ENCODE measurements around the gene NDUFC2.
"Not testable (repeated sequence)": the region's sequence is repeated elsewhere in the genome, so short reads cannot be mapped to it uniquely, and the experiment has no call there.

Gene NDUFC2

GRCh38 chr11:78054971-78055370 lies 24.7 kb downstream of the NDUFC2 start:
- no peak for DNase-seq (ENCODE audit: low read depth)

- DNase-seq (ENCODE audit: low read depth), result peak; percentile 67
These were observed 28.5 kb downstream of the NDUFC2 start for GRCh38 chr11:78050964-78051831.

- no peak for DNase-seq (ENCODE audit: low read depth)
These were observed 30.3 kb downstream of the NDUFC2 start for GRCh38 chr11:78049348-78049747.

GRCh38 chr11:78048561-78048960 lies 31.1 kb downstream of the NDUFC2 start:
- no peak for DNase-seq (ENCODE audit: low read depth)

DNA sequence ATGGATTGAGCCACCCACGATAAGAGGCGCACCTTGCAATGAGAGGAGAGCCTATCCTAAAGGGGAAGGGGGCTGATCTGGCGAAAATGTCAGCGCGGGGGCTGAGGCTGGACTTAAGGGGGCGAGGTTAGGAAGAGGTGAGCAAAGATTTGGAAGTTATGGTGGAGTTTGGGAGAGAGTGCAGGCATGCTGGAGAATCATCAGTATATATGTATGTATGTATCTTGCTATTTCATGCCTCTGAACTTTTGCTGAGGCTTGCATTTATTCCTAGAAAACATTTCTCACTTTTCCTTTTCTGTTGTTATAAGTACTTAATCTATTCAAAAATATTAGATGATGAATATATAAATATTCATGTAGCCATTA lies 33.2 kb downstream of the NDUFC2 start:
- no peak for DNase-seq (ENCODE audit: low read depth)

GRCh38 chr11:78045851-78046485 lies 33.7 kb downstream of the NDUFC2 start:
- peak; percentile 23 for DNase-seq (ENCODE audit: low read depth)

DNA sequence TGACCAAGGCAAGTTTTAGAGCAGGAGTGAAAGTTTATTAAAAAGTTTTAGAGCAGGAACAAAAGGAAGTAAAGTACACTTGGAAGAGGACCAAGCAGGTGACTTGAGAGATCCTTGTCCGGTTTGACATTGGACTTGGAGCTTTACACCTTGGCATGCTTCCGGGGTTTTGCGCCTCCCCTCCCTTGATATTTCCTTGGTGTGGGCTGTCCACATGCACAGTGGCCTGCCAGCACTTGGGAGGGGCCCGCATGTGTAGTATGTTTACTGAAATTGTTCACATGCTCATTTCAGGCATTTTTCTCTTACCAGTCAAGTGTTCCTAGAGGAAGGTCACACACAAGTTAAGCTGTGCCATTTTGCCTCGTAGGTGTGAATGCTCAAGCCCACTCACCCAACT lies 35.0 kb downstream of the NDUFC2 start:
- DNase-seq (ENCODE audit: low read depth), result no peak

- DNase-seq (ENCODE audit: low read depth), result no peak
These were observed 37.7 kb downstream of the NDUFC2 start for GRCh38 chr11:78041843-78042440.

- not testable (repeated sequence) for DNase-seq (ENCODE audit: low read depth)
These were observed 38.3 kb downstream of the NDUFC2 start for GRCh38 chr11:78041380-78041719.

DNA sequence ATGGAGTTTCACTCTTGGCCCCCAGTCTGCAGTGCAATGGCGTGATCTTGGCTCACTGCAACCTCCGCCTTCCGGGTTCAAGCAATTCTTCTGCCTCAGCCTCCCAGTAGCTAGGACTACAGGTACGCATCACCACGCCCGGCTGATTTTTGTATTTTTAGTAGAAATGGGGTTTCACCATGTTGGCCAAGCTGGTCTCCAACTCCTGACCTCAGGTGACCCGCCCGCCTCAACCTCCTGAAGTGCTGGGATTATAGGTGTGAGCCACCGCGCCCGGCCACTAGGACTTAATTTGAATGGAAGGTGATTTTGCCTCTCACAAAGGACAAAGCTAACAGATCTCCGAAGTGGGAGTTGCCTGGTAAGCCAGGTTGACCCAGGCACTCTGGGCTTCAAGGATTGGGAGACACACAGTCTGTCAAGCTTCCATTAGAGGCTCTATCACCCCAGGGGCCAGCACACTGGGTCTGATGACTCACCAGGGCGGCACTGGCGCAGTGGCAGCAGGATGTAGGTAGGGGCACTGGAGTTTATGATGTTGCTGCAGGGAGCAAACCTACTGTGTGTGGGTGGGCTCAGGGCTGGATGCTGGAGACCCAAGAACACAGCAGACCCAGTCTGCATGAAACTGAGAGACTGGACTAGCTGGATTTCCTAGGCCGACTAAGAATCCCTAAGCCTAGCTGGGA lies 38.8 kb downstream of the NDUFC2 start:
- DNase-seq (ENCODE audit: low read depth), result no peak

- DNase-seq (ENCODE audit: low read depth), result peak; percentile 83
These were observed 39.6 kb downstream of the NDUFC2 start for GRCh38 chr11:78039919-78040671.

DNA sequence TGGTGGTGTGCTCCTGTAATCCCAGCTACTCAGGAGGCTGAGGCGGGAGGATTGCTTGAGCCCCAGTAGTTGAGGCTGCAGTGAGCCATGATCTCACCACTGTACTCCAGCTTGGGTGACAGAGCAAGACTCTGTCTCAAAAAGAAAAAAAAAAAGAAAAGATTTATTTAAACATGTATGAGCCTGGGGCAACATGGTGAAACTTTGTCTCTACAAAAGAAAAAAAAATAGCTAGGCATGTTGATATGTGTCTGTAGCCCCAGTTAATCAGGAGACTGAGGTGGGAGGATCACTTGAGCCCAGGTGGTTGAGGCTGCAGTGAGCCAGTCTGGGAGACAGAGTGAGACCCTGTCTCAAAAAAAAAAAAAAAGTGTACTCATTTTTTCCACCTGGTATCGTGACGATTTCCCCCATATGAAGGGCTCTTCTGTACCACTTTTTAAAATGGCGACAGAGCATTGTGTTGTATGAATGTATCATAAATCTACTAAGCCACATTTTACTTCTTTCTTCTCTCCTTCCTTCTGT lies 40.2 kb downstream of the NDUFC2 start:
- DNase-seq (ENCODE audit: low read depth), result no peak

DNA sequence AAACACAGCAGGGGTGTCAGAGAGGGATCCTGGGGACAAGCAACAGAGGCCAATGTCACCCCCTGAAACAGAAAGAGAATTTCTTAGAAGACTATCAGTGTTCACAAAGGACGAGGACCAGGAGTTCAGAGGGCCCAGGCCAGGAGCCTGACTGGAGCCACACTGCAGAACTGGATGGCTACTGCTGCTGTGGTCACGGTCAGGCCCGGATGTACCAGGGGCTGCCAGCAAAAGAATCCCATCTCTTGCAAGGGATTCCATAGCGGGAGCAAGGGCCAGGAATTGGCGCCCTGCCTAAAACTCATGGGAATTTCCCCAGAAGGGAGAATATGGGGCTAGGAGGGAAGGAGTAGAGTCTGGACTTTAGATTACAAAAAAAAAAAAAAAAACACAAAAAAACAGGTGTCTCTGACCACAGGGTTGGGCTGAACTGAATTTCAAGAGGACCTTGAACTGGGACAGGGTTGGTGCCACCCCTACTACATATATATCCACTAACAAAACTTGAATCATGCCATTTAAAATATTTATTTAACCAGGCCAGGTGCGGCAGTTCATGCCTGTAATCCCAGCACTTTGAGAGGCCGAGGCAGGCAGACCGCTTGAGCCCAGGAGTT lies 40.9 kb downstream of the NDUFC2 start:
- no peak for DNase-seq (ENCODE audit: low read depth)

GRCh38 chr11:78037825-78038620 lies 41.6 kb downstream of the NDUFC2 start:
- DNase-seq (ENCODE audit: low read depth), result no peak

DNA sequence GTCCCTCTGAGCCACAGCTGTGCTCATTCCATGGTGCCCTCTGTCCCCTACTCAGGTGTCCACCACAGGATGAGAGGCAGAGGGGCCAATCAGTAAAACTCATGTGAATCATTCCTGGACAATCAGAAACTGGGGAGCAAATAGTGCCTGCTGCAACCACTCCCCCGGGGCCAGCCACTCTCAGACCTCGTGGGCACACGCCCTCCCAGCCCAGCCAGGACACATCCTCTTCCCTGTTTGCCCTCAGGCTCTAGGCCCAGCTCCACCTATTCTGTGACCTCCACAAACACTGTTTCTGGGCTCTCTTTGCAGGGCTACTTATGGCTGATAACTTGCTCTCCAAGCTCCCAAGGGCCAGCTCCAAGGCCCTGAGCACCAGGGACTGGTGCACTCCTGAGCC lies 42.6 kb downstream of the NDUFC2 start:
- DNase-seq (ENCODE audit: low read depth), result no peak

DNA sequence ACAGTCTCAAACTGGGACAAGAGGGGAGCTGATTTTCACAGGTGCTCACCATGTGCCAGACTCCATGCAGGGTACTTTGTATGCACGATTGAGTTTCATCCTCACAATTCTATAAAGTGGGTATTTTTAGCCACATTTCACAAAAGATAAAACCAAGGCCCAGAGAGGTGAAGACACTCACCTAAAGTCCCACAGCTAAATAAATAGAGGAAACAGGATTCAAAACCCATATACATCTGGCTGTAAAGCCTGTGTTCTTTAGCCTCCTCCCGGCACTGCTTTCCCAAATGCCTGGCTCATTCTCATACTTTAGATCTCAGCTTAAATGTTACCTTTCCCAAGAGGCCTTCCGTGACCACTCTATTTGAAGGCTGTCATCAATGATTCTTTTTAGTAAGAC lies 43.3 kb downstream of the NDUFC2 start:
- DNase-seq (ENCODE audit: low read depth), result no peak

- DNase-seq (ENCODE audit: low read depth), result no peak
These were observed 45.0 kb downstream of the NDUFC2 start for GRCh38 chr11:78034623-78035022.

- DNase-seq (ENCODE audit: low read depth), result no peak
These were observed 46.6 kb downstream of the NDUFC2 start for GRCh38 chr11:78033040-78033439.

DNA sequence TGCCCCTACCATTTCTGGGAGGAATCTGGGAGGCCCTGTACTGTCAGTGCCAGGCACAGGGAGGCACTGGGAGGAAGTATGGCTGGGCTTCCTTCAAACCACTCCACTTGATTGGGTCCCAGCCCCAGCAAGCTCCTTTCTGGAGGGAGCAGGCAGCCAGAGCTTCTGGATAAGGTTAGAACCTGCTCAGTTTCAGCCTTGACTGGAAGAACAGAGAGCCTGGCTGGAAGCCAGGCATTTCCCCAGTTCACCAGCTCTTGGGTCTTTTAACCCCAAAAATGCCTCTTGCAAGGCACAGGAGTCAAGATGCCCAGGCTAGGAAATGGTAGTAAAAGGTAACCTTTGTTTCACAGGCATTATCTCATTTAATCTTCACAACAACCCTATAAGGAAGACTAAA lies 47.6 kb downstream of the NDUFC2 start:
- DNase-seq (ENCODE audit: low read depth), result no peak

DNA sequence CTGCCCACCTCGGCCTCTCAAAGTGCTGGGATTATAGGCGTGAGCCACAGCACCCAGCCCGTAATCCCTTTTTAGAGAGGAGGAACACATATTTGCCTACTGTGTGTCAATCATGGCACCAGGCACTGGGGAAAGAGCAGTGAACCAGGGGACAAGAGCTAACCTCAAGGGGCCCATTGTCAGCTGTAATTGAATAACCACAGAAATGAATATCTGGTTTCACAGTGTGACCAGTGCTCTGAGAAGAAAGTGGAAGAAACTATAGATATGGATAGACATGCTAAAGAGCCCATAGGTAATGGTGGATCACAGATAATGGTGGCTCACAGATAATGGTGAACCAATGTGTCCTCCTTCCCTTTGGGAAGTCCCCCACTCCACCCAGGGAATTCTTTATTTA lies 48.0 kb downstream of the NDUFC2 start:
- DNase-seq (ENCODE audit: low read depth), result no peak

Data from HS-5 (cell line).